GM19328 (cell line): ENCODE data around the gene CDHR1.
A peak's percentile ranks its signal among the peaks of the same experiment; 100 is the strongest.

Experiments used
- ATAC-seq: cut with Tn5 transposase; IDR thresholded peaks from one replicate; pipeline ENCODE4 v1.9.1; 2021; ENCODE audit warnings: mild to moderate bottlenecking, moderate library complexity; ENCODE audit not compliant: unreplicated experiment

CDHR1 gene

GRCh38 chr10:84198206-84198915 lies 4.0 kb downstream of the CDHR1 start:
- ATAC-seq: no peak

- ATAC-seq: no peak
Measured at GRCh38 chr10:84200537-84201243, 6.4 kb downstream of the CDHR1 start.

GRCh38 chr10:84201244-84201606 lies 6.9 kb downstream of the CDHR1 start:
- no peak for ATAC-seq

- ATAC-seq: no peak
Measured at GRCh38 chr10:84201682-84202081, 7.3 kb downstream of the CDHR1 start.

GRCh38 chr10:84202349-84202748 lies 8.0 kb downstream of the CDHR1 start:
- no peak for ATAC-seq

GRCh38 chr10:84204122-84204521 lies 9.8 kb downstream of the CDHR1 start:
- ATAC-seq: no peak

GRCh38 chr10:84204610-84205009 lies 10.3 kb downstream of the CDHR1 start:
- no peak for ATAC-seq

GRCh38 chr10:84205049-84205852 lies 10.9 kb downstream of the CDHR1 start:
- peak; percentile 68 for ATAC-seq

- ATAC-seq: no peak
Measured at GRCh38 chr10:84205853-84206525, 11.7 kb downstream of the CDHR1 start.

- ATAC-seq: no peak
Measured at GRCh38 chr10:84208023-84208422, 13.7 kb downstream of the CDHR1 start.

- ATAC-seq: no peak
Measured at GRCh38 chr10:84211566-84211965, 17.2 kb downstream of the CDHR1 start.

GRCh38 chr10:84212014-84212413 lies 17.7 kb downstream of the CDHR1 start:
- ATAC-seq: no peak

- no peak for ATAC-seq
Measured at GRCh38 chr10:84213076-84213475, 18.7 kb downstream of the CDHR1 start.

- no peak for ATAC-seq
Measured at GRCh38 chr10:84214046-84214572, 19.8 kb downstream of the CDHR1 start.

GRCh38 chr10:84214612-84215235 lies 20.4 kb downstream of the CDHR1 start:
- peak; percentile 84 for ATAC-seq

- ATAC-seq: no peak
Measured at GRCh38 chr10:84216834-84217233, 22.5 kb downstream of the CDHR1 start.

GRCh38 chr10:84217746-84218145 lies 23.4 kb downstream of the CDHR1 start:
- ATAC-seq: no peak

GRCh38 chr10:84221916-84222315 lies 27.6 kb downstream of the CDHR1 start:
- ATAC-seq: no peak

GRCh38 chr10:84224411-84225028 lies 30.2 kb downstream of the CDHR1 start:
- ATAC-seq: no peak
